Neural progenitor cell (in vitro differentiated cells): ENCODE data around the gene WFS1.

ENCODE experiments used
- CTCF ChIP-seq: fragments of 200-600 bp; sonication (generic); IDR thresholded peaks from 2 replicates; pipeline ENCODE4 v1.5.1; 2017; ENCODE audit warnings: antibody characterized with exemption, mild to moderate bottlenecking
- EZH2phosphoT487 ChIP-seq: fragments of 200-600 bp; sonication (generic); IDR thresholded peaks from 2 replicates; pipeline ENCODE4 v1.6.1; 2017; ENCODE audit warnings: antibody characterized with exemption

- TF ChIP-seq CTCF: no peak
- no peak for TF ChIP-seq EZH2phosphoT487
These were observed 50.0 kb downstream of the WFS1 start for GRCh38 chr4:6319530-6320150.
